Neural cell (in vitro differentiated cells): Measurements from ENCODE around the gene EPB41. TPM values are rescaled to one million over a fixed set of nuclear protein-coding genes. Genes with fewer than 3 reads are reported as not detected.

Experiments
- H2AFZ ChIP-seq: fragments of 200-600, 300-800 bp; sonication (generic), shearing (Covaris generic); 2 replicates; pipeline ENCODE4 v1.6.0; 2014; ENCODE audit warnings: low read depth, mild to moderate bottlenecking, antibody characterized with exemption, low read length, moderate library complexity
- H3F3A ChIP-seq: fragments of 200-600 bp; shearing (Covaris generic); 2 replicates; pipeline ENCODE4 v1.6.1; 2016; ENCODE audit warnings: mild to moderate bottlenecking, moderate library complexity, mixed read lengths, antibody characterized with exemption, low read length; ENCODE audit not compliant: insufficient read depth, poor library complexity, severe bottlenecking
- H3K27ac ChIP-seq: fragments of 200-600, 300-800 bp; sonication (generic), shearing (Covaris generic); 2 replicates; pipeline ENCODE4 v1.5.1; 2014; ENCODE audit warnings: mild to moderate bottlenecking, low read length, moderate library complexity
- H3K27me3 ChIP-seq: fragments of 300-800, 200-600 bp; sonication (generic), shearing (Covaris generic); 2 replicates; pipeline ENCODE4 v1.6.0; 2014; ENCODE audit warnings: mild to moderate bottlenecking, low read depth, low read length, moderate library complexity; ENCODE audit not compliant: insufficient read depth
- H3K36me3 ChIP-seq: fragments of 300-800, 200-600 bp; sonication (generic), shearing (Covaris generic); 2 replicates; pipeline ENCODE4 v1.5.1; 2014; ENCODE audit warnings: mild to moderate bottlenecking, antibody characterized with exemption, low read length, moderate library complexity; ENCODE audit not compliant: insufficient read depth
- H3K4me2 ChIP-seq: fragments of 300-800, 200-600 bp; sonication (generic), shearing (Covaris generic); 2 replicates; pipeline ENCODE4 v1.6.0; 2014; ENCODE audit warnings: mild to moderate bottlenecking, low read length
- H3K4me3 ChIP-seq: fragments of 300-800, 200-600 bp; sonication (generic), shearing (Covaris generic); 2 replicates; pipeline ENCODE4 v1.5.1; 2014; ENCODE audit warnings: mild to moderate bottlenecking, low read length, moderate library complexity
- H3K79me2 ChIP-seq: fragments of 200-600 bp; shearing (Covaris generic); replicated peaks from 2 replicates; pipeline ENCODE4 v1.6.0; 2014; ENCODE audit warnings: mild to moderate bottlenecking, low read length, moderate library complexity; ENCODE audit not compliant: insufficient read depth
- H3K9ac ChIP-seq: fragments of 300-800, 200-600 bp; sonication (generic), shearing (Covaris generic); 2 replicates; pipeline ENCODE4 v1.6.1; 2016; ENCODE audit warnings: mild to moderate bottlenecking, low read length, mixed read lengths
- H3K9me2 ChIP-seq: fragments of 200-600 bp; shearing (Covaris generic); 2 replicates; pipeline ENCODE4 v1.6.1; 2016; ENCODE audit warnings: mild to moderate bottlenecking, low read length, mixed read lengths; ENCODE audit not compliant: insufficient read depth
- H3K9me3 ChIP-seq: fragments of 200-600, 300-800 bp; sonication (generic), shearing (Covaris generic); 2 replicates; pipeline ENCODE4 v1.6.1; 2016; ENCODE audit warnings: mild to moderate bottlenecking, mixed run types, low read length, moderate library complexity, mixed read lengths
- H4K20me1 ChIP-seq: fragments of 200-600 bp; shearing (Covaris generic); 2 replicates; pipeline ENCODE4 v1.6.1; 2016; ENCODE audit warnings: mild to moderate bottlenecking, mixed run types; ENCODE audit not compliant: insufficient read depth
- EP300 ChIP-seq: fragments of 450-650 bp; conservative IDR thresholded peaks from 2 replicates; pipeline ENCODE4 v1.6.1; 2014; ENCODE audit warnings: antibody characterized with exemption, mild to moderate bottlenecking, moderate library complexity; ENCODE audit not compliant: poor library complexity, severe bottlenecking
- EZH2 ChIP-seq: fragments of 200-600, 300-800 bp; shearing (Covaris generic), sonication (generic); IDR thresholded peaks from 2 replicates; pipeline ENCODE4 v1.6.1; 2014; ENCODE audit warnings: antibody characterized with exemption, low read length, borderline replicate concordance, mild to moderate bottlenecking; ENCODE audit not compliant: insufficient read depth, poor library complexity, severe bottlenecking
- MXI1 ChIP-seq: fragments of 450-650 bp; conservative IDR thresholded peaks from 2 replicates; pipeline ENCODE4 v1.6.1; 2014; ENCODE audit warnings: antibody characterized with exemption, mild to moderate bottlenecking; ENCODE audit not compliant: poor library complexity, severe bottlenecking
- POLR2AphosphoS5 ChIP-seq: IDR thresholded peaks from 2 replicates; pipeline ENCODE4 v1.6.1; 2012
- SMC3 ChIP-seq: fragments of 450-650 bp; conservative IDR thresholded peaks from 2 replicates; pipeline ENCODE4 v1.6.1; 2014; ENCODE audit warnings: antibody characterized with exemption, mild to moderate bottlenecking, moderate library complexity; ENCODE audit not compliant: poor library complexity
- TAF1 ChIP-seq: IDR thresholded peaks from 2 replicates; pipeline ENCODE4 v1.6.1; 2012; ENCODE audit warnings: low read depth
- polyA plus RNA-seq: library from polyadenylated mRNA; depleted of rRNA; stranded (reverse); fragments of >200 nt; gene quantifications from 2 replicates; pipeline ENCODE4 v1.2.3, GENCODE V29; 2014
- TF ChIP-seq, protein P1 (sequence below): fragments of 450-650 bp; IDR thresholded peaks from 2 replicates; pipeline ENCODE4 v1.5.1; 2014; ENCODE audit warnings: antibody characterized with exemption, mild to moderate bottlenecking, moderate library complexity; ENCODE audit not compliant: poor library complexity, severe bottlenecking
- TF ChIP-seq, protein P2 (sequence below): IDR thresholded peaks from 2 replicates; pipeline ENCODE4 v1.6.1; 2012; ENCODE audit warnings: borderline replicate concordance

EPB41 gene
- polyA plus RNA-seq, 1 donor from 2014 or later, result 62.0 TPM

DNA sequence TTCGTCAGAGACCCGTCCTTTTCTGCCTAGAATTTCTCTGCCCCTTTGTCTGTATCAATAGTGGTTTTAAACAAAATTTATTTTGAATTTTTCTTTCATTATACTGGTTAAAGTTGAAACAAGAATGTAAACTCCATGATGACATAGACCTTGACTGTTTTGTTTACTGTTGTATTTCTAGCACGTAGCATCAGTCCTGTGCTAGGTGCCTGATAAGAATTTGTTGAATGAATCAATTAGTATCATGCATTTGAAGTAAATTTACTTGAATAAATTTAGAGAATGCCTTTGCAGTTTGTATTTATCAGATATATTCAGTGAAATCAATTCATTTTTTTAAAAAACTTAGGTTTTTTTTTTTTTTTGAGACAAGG lies 69.9 kb downstream of the EPB41 start:
- Histone ChIP-seq H4K20me1 (no peaks in the 10 kb centered on the region), H3K9me3 (peaks cover 5% of the 10 kb centered on the region), H3K4me2 (no peak overlapping the region), H3K36me3 (no peaks in the 10 kb centered on the region), H3K9ac (no peak overlapping the region), H3K79me2 (peaks cover 21% of the 10 kb centered on the region), H3K4me3 (no peak overlapping the region), H3K27ac (no peak overlapping the region), H3K9me2 (no peaks in the 10 kb centered on the region), H2AFZ (no peak overlapping the region), H3F3A (no peaks in the 10 kb centered on the region), H3K27me3 (no peaks in the 10 kb centered on the region)
- no peak for TF ChIP-seq POLR2AphosphoS5
- TF ChIP-seq MXI1, result no peak
- no peak for TF ChIP-seq EZH2

DNA sequence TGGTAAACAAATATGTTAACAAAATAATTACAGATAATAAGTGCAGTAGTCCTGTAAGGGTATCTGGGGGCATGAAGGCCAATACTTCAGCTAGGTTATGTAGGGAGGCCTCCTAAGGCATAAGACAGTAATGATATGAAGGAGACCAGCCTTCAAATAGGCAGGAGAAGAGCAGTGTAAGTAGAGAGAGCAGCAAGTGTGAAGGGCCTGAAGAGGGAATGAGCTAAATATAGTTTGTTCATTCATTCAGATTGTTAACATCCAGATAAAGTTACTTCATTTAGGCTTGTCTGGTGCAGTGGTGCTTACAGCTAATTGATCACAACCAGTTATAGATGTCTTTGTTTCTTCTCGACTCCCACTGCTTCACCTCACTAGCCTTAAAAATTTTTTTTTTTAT lies 71.1 kb downstream of the EPB41 start:
- no peak overlapping the region for H3K9ac ChIP-seq
- no peaks in the 10 kb centered on the region for H4K20me1 ChIP-seq

DNA sequence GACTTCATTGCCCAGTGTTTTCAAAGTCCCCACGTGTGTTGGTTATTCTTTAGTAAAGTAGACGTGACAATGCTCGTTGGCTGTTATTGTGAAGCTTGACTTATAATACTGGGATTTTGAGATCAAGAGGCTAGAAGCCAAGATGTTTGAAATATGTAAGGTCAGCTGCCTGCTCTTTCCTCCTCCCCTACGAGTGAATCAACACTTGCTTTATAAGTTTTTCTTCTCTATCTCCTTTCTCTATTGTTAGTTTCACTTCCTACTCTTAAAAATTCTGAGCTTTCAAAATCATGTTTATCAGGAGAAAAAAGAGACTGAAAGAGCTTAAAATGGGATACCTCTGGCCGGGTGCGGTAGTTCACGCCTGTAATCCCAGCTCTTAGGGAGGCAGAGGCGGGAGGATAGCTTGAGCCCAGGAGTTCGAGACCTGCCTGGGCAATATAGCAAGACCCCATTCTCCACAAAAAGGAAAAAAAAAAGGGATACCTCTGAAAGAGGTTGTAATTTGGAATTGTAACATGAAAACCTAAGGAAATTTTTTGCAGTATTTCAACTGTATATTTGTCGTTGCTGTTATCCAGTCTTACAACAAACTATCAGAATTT lies 72.0 kb downstream of the EPB41 start:
- H3K4me2 ChIP-seq, result no peak overlapping the region
- TF ChIP-seq MXI1, result no peak
- no peak for TF ChIP-seq SMC3
- TF ChIP-seq, protein P1, sequence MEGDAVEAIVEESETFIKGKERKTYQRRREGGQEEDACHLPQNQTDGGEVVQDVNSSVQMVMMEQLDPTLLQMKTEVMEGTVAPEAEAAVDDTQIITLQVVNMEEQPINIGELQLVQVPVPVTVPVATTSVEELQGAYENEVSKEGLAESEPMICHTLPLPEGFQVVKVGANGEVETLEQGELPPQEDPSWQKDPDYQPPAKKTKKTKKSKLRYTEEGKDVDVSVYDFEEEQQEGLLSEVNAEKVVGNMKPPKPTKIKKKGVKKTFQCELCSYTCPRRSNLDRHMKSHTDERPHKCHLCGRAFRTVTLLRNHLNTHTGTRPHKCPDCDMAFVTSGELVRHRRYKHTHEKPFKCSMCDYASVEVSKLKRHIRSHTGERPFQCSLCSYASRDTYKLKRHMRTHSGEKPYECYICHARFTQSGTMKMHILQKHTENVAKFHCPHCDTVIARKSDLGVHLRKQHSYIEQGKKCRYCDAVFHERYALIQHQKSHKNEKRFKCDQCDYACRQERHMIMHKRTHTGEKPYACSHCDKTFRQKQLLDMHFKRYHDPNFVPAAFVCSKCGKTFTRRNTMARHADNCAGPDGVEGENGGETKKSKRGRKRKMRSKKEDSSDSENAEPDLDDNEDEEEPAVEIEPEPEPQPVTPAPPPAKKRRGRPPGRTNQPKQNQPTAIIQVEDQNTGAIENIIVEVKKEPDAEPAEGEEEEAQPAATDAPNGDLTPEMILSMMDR, result no peak
- TF ChIP-seq EP300, result no peak
- no peak for TF ChIP-seq POLR2AphosphoS5
- no peak for TF ChIP-seq EZH2
- no peak for TF ChIP-seq TAF1
- TF ChIP-seq, protein P2, sequence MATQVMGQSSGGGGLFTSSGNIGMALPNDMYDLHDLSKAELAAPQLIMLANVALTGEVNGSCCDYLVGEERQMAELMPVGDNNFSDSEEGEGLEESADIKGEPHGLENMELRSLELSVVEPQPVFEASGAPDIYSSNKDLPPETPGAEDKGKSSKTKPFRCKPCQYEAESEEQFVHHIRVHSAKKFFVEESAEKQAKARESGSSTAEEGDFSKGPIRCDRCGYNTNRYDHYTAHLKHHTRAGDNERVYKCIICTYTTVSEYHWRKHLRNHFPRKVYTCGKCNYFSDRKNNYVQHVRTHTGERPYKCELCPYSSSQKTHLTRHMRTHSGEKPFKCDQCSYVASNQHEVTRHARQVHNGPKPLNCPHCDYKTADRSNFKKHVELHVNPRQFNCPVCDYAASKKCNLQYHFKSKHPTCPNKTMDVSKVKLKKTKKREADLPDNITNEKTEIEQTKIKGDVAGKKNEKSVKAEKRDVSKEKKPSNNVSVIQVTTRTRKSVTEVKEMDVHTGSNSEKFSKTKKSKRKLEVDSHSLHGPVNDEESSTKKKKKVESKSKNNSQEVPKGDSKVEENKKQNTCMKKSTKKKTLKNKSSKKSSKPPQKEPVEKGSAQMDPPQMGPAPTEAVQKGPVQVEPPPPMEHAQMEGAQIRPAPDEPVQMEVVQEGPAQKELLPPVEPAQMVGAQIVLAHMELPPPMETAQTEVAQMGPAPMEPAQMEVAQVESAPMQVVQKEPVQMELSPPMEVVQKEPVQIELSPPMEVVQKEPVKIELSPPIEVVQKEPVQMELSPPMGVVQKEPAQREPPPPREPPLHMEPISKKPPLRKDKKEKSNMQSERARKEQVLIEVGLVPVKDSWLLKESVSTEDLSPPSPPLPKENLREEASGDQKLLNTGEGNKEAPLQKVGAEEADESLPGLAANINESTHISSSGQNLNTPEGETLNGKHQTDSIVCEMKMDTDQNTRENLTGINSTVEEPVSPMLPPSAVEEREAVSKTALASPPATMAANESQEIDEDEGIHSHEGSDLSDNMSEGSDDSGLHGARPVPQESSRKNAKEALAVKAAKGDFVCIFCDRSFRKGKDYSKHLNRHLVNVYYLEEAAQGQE, result no peak
- no peaks in the 10 kb centered on the region for H4K20me1 ChIP-seq
- H3K79me2 ChIP-seq, result peaks cover 15% of the 10 kb centered on the region
- no peaks in the 10 kb centered on the region for H3K27me3 ChIP-seq
- no peak overlapping the region for H3K4me3 ChIP-seq
- H3K36me3 ChIP-seq, result no peaks in the 10 kb centered on the region
- H3K9me2 ChIP-seq, result no peaks in the 10 kb centered on the region
- no peaks in the 10 kb centered on the region for H3F3A ChIP-seq
- peaks cover 5% of the 10 kb centered on the region for H3K9me3 ChIP-seq
- no peak overlapping the region for H2AFZ ChIP-seq
- H3K9ac ChIP-seq, result no peak overlapping the region
- no peak overlapping the region for H3K27ac ChIP-seq

More for the DNA sequence above, 71.1 kb downstream of the EPB41 start:
- H3K4me2 ChIP-seq, result no peak overlapping the region
- no peaks in the 10 kb centered on the region for H3K9me2 ChIP-seq
- peaks cover 5% of the 10 kb centered on the region for H3K9me3 ChIP-seq
- H3K79me2 ChIP-seq, result peaks cover 21% of the 10 kb centered on the region
- H3K27ac ChIP-seq, result no peak overlapping the region
- TF ChIP-seq EP300 (no peak), EZH2 (no peak), MXI1 (no peak)
- TF ChIP-seq, protein P2, result no peak
- no peak overlapping the region for H2AFZ ChIP-seq
- H3K27me3 ChIP-seq, result no peaks in the 10 kb centered on the region
- H3F3A ChIP-seq, result no peaks in the 10 kb centered on the region
- H3K36me3 ChIP-seq, result no peaks in the 10 kb centered on the region
- no peak overlapping the region for H3K4me3 ChIP-seq
